Activated T-helper 1 cell treated with Interleukin-2 at 50 U/mL for 16 hours (primary cell): ENCODE data around the gene VIPR2.
"Not testable (repeated sequence)": the region's sequence is repeated elsewhere in the genome, so short reads cannot be mapped to it uniquely, and the experiment has no call there.

ENCODE experiments used
- DNase-seq: peaks from one replicate; pipeline ENCODE4 v3.0.0-alpha.2; 2020; ENCODE audit warnings: low read depth

VIPR2 gene

DNA sequence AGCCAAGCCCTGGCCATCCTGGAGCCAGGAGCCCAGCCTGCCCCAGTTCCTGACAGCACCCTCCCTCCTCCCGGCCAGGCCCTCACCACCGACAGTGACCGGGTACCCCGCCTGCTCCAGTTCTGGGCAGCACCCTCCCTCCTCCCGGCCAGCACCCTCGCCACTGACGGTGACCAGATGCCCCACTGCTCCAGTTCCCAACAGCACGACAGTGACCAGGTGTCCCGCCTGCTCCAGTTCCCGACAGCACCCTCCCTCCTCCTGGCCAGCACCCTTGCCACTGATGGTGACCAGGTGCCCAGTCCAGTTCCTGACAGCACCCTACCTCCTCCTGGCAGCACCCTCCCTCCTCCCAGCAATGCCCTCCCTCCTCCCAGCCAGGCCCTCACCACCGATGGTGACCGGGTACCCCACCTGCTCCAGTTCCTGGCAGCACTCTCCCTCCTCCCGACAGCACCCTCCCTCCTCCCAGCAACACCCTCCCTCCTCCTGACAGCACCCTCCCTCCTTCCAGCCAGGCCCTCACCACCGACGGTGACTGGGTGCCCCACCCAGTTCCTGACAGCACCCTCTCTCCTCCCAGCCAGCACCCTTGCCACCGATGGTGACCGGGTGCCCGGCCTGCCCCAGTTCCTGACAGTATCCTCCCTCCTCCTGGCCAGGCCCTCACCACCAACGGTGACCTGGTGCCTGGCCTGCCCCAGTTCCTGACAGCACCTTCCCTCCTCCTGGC lies 40.3 kb downstream of the VIPR2 start:
- no peak for DNase-seq

- no peak for DNase-seq
Measured at GRCh38 chr7:159103382-159104187, 41.1 kb downstream of the VIPR2 start.

DNA sequence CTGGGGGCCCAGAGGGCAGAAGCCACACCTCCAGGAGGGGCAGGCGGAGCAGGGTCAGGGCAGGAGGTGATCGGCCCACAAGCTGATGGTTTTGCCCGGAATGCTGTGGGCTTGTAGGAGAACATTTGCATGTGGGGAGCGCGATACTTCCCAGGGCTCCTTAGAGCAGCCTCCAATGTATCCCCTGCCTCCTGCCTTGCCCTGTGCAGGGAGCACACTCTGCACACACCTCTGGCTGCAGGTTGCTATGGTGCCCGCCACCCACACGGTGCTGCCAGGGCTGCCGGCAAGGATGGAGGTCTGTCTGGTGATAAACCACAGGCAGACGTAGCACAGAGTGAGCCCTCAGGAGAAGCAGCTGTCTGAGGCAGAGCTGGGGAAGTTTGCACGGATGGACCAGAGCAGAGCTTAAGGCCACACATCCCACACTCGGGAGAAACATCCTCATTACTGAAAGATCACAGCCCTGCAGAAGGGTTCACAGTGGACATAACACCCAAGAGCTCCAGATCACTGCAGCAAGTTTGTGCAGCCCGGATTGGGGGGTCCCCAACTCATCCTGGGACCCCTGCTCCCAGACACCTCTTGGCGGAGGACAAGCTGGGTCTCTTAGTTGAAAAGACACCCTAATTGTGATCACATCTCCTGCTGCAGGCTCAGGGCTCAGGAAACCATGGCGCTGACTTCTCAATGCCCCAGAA lies 41.8 kb downstream of the VIPR2 start:
- no peak for DNase-seq

- not testable (repeated sequence) for DNase-seq
Measured at GRCh38 chr7:159101661-159102091, 43.0 kb downstream of the VIPR2 start.

GRCh38 chr7:159101083-159101395 lies 43.6 kb downstream of the VIPR2 start:
- not testable (repeated sequence) for DNase-seq

DNA sequence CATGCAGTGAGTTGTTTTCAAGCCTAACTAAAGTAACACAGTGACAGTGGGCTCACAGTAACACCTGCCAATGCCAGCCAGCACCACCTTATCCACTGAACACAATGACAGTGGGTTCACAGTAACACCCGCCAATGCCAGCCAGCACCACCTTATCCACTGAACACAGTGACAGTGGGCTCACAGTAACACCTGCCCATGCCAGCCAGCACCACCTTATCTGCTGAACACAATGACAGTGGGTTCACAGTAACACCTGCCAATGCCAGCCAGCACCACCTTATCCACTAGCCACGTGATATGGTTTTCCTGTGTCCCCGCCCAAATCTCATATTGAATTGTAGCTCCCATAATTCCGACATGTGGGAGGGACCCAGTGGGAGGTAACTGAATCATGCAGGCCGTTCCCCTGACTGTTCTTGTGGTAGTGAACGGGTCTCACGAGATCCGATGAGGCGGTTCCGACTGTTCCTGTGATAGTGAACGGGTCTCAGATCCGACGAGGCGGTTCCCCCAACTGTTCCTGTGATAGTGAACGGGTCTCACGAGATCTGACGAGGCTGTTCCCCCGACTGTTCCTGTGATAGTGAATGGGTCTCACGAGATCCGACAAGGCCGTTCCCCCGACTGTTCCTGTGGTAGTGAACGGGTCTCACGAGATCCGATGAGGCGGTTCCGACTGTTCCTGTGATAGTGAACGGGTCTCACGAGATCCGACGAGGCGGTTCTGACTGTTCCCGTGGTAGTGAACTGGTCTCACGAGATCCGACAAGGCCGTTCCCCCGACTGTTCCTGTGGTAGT lies 44.2 kb downstream of the VIPR2 start:
- DNase-seq: not testable (repeated sequence)

- DNase-seq: no peak
Measured at GRCh38 chr7:159099711-159100231, 44.9 kb downstream of the VIPR2 start.

- no peak for DNase-seq
Measured at GRCh38 chr7:159098811-159099655, 45.6 kb downstream of the VIPR2 start.

DNA sequence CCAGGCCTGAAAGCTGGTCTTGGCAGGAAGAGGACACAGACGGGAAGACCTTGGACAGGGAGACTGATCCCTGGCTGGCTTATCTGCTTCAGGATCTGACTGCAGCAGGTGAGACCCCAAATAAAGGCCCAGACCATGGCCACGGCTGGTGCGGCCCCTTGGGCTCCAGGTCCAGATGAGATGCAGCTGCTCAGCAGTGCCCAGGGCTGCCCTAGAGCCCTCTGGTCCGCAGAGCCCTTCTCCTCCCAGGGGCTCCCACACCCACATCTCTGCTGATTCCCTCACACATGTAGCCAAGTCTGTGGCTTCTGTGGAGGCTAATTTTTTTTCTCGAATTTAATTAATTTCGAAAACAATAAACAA lies 46.3 kb downstream of the VIPR2 start:
- no peak for DNase-seq

DNA sequence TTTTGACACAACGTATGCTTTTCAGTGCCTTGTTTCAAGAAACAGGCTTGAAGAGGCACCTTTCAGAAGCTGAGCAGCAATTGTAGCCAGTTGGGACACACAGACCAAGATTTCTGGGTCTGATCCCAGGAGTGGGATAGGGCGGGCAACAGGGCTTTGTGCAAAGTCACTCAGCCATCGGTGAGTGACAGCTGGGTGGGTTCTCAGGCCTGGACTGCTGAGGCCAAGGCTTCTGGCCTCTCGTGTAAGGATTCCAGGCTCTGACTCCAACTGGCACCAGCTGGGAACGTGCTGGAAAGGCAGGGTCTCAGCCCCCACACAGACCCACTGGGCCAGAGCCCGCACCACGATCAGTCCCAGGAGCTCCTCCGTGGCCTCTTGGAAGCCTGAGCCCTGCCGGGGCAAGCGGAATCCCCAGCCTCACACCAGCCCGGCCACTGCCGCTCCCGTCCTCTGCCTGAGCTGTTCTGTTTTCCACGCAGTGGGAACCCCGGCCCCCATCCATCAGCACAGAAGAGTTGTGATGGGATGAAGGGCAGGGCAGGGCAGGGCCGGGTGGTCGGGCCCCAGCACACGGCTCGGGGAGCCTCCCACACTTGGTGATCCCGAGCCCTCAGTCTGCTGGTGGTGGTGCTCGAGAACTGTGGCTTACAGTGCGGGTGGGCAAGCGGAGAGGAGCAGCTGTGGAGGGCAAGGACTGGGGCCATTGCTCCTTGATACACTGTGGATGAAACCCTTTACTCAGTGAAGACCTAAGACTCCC lies 46.8 kb downstream of the VIPR2 start:
- DNase-seq: no peak

GRCh38 chr7:159096736-159097581 lies 47.7 kb downstream of the VIPR2 start:
- no peak for DNase-seq

DNA sequence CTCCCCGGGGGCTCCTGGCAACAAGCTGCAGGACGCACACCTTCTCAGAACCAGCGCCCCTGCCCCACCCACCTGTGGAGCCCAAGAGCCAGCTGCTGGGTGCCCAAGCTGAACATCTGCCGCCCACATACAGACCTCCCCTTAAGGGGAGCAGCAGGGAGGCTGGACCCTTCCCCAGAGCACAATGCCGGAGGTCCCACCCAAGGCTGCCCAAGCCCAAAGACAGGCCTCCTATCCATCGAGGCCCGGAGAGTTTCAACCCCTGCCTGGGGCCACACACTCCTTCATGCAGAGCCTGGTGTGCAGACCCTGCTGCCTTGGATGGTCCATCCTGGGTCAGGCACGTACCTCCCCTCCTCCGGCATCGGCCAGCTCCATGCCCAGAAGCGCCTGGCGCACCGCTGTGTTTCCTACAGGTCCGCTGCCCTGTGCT lies 48.7 kb downstream of the VIPR2 start:
- no peak for DNase-seq

- no peak for DNase-seq
Measured at GRCh38 chr7:159094919-159095915, 49.5 kb downstream of the VIPR2 start.

- no peak for DNase-seq
Measured at GRCh38 chr7:159094023-159094740, 50.5 kb downstream of the VIPR2 start.

DNA sequence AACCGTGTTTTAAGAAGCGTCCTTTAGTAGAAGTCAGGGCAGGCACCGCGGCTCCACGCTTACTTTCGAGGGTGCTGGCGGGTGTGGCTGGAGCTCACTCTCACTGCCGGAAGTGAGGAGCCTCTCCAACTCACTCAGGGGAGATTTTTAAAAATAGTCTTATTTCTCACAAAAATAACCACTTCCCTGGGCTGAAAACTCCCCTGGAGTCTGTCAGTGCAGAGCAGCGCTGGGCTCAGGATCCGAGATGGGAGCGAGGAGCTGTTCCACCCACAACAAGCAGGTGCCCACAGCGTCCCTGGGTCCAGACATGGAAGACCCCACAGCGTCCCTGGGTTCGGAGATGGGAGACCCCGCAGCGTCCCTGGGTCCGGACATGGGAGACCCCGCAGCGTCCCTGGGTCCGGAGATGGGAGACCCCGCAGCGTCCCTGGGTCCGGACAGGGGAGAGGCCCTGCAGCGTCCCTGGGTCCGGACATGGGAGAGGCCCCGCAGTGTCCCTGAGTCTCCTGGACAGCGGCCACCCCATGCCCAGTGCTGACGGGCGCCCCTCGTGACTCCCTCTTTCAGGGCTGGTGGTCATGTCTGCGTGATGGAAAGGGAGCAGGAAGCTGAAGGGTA lies 51.2 kb downstream of the VIPR2 start:
- DNase-seq: no peak

DNA sequence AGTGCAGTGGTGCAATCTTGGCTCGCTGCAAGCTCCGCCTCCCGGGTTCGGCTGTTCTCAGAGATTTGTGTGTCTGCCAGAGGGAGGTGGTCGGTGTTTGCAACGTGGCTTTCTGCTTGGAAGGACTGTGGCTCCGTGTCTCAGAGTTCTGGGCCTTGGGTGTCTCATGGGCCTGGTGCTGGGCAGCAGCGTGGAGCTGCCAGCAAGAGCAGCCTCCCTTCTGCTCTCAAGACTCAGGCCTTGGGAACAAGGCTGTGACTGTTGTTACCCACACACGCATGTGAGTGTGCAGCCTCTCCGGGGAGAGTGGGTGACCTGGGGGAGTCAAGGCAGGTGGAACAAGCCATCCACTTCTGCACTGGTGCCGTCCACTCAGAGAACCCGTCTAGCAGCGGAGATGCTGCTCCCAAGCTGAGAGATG lies 52.0 kb downstream of the VIPR2 start:
- DNase-seq: no peak
